ENCODE results near the gene SYTL1. TPM values are rescaled to one million over a fixed set of nuclear protein-coding genes. Genes with fewer than 3 reads are reported as not detected.

Gene SYTL1
- total RNA-seq, 1 donor: under 0.01 TPM

- TF ChIP-seq, protein P1, sequence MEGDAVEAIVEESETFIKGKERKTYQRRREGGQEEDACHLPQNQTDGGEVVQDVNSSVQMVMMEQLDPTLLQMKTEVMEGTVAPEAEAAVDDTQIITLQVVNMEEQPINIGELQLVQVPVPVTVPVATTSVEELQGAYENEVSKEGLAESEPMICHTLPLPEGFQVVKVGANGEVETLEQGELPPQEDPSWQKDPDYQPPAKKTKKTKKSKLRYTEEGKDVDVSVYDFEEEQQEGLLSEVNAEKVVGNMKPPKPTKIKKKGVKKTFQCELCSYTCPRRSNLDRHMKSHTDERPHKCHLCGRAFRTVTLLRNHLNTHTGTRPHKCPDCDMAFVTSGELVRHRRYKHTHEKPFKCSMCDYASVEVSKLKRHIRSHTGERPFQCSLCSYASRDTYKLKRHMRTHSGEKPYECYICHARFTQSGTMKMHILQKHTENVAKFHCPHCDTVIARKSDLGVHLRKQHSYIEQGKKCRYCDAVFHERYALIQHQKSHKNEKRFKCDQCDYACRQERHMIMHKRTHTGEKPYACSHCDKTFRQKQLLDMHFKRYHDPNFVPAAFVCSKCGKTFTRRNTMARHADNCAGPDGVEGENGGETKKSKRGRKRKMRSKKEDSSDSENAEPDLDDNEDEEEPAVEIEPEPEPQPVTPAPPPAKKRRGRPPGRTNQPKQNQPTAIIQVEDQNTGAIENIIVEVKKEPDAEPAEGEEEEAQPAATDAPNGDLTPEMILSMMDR (IDR thresholded peaks at IDR 0.05; ENCODE audit: extremely low read depth, low read depth, low read length): peak; percentile 45
- H3K4me1 ChIP-seq (ENCODE audit: insufficient read depth, low read length): peaks cover 27% of the 10 kb centered on the region
- H2AFZ ChIP-seq (ENCODE audit: low read length): peak within 1 kb of the TSS; percentile 79
- H3K27me3 ChIP-seq (ENCODE audit: insufficient read depth, low read length): peaks cover 3% of the 10 kb centered on the region
- H3K4me2 ChIP-seq (ENCODE audit: insufficient read depth, low read length): peak within 1 kb of the TSS; percentile 89
- H3K79me2 ChIP-seq (ENCODE audit: insufficient read depth, low read length): peaks cover 17% of the 10 kb centered on the region
- H3K9me3 ChIP-seq (ENCODE audit: low read depth, low read length): no peaks in the 10 kb centered on the region
- no peaks in the 10 kb centered on the region for H4K20me1 ChIP-seq (ENCODE audit: insufficient read depth, low read length)
- peak within 1 kb of the TSS; percentile 80 for H3K4me3 ChIP-seq (ENCODE audit: insufficient read depth, low read length)
- peak; percentile 100 for DNase-seq (ENCODE audit: insufficient read length, low spot score, missing footprints)
- H3K27ac ChIP-seq (ENCODE audit: low read depth, low read length): peak within 1 kb of the TSS; percentile 76
- H3K36me3 ChIP-seq (ENCODE audit: insufficient read depth, low read length): no peaks in the 10 kb centered on the region
Measured at GRCh38 chr1:27392096-27392777, 50.4 kb downstream of the SYTL1 start, which contains the start of gene GPR3. Gene GPR3, plus strand, starts transcription at chr1:27392622. Its CDS starts 1,177 bp downstream, at chr1:27393799.

DNA sequence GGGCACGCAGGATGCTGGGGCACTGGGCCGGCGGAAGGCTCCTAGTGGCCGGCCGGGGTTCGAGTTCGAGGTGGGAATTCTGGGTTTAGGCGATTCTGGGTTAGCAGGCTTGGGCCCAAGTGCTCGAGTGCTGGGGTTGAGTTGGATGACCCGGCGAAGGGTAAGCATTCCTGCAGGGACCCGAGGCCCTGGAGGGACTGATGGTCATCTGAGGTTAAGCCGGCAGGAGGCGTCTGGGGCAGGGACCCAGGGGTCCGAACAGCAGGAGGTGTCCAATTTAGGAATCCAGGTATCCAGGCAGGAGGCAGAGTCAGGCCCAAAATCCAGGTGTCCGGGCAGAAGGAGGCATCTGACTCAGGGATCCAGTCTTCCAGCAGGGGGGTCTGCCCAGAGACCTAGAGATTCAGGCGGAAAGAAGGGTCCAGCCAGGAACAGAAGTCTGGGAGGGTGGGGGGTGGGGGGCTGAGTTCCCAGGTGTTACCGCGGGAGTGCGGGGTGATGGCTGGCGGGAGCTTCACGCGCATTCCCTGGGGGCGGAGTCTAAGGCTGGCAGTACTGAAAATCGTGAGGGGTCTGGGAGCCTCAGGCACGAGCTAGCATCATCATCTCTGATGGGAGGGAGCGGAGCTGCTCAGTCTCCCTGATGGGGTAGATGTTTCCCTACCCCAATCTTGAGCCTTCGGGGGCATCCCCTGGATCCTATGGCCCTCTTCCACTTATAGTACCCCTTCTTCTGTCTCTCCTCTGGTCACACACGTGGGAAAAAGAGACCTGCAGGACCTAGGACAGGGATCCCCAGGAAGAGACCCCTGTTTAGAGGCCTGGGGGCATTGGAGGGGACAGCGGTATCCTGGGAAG is 51.2 kb downstream of the SYTL1 start:
- Histone ChIP-seq H3K9me3 (ENCODE audit: low read depth, low read length) (no peaks in the 10 kb centered on the region), H3K27me3 (ENCODE audit: insufficient read depth, low read length) (peaks cover 3% of the 10 kb centered on the region), H3K36me3 (ENCODE audit: insufficient read depth, low read length) (no peaks in the 10 kb centered on the region), H3K4me2 (ENCODE audit: insufficient read depth, low read length) (peak overlapping the region; percentile 89), H3K4me3 (ENCODE audit: insufficient read depth, low read length) (peak overlapping the region; percentile 80), H3K4me1 (ENCODE audit: insufficient read depth, low read length) (peaks cover 27% of the 10 kb centered on the region), H2AFZ (ENCODE audit: low read length) (peak overlapping the region; percentile 71), H4K20me1 (ENCODE audit: insufficient read depth, low read length) (no peaks in the 10 kb centered on the region), H3K27ac (ENCODE audit: low read depth, low read length) (peak overlapping the region; percentile 76), H3K79me2 (ENCODE audit: insufficient read depth, low read length) (peaks cover 17% of the 10 kb centered on the region)
- TF ChIP-seq, protein P1 (IDR thresholded peaks at IDR 0.05; ENCODE audit: extremely low read depth, low read depth, low read length): peak; percentile 37
- DNase-seq (ENCODE audit: insufficient read length, low spot score, missing footprints): peak; percentile 91

GRCh38 chr1:27393641-27394281 is 51.9 kb downstream of the SYTL1 start:
- Histone ChIP-seq H2AFZ (ENCODE audit: low read length) (no peak overlapping the region), H3K4me2 (ENCODE audit: insufficient read depth, low read length) (no peak overlapping the region), H4K20me1 (ENCODE audit: insufficient read depth, low read length) (no peaks in the 10 kb centered on the region), H3K36me3 (ENCODE audit: insufficient read depth, low read length) (no peaks in the 10 kb centered on the region), H3K27ac (ENCODE audit: low read depth, low read length) (peak overlapping the region; percentile 76), H3K4me3 (ENCODE audit: insufficient read depth, low read length) (no peak overlapping the region), H3K79me2 (ENCODE audit: insufficient read depth, low read length) (peaks cover 17% of the 10 kb centered on the region), H3K27me3 (ENCODE audit: insufficient read depth, low read length) (peaks cover 3% of the 10 kb centered on the region), H3K9me3 (ENCODE audit: low read depth, low read length) (no peaks in the 10 kb centered on the region), H3K4me1 (ENCODE audit: insufficient read depth, low read length) (peaks cover 27% of the 10 kb centered on the region)
- TF ChIP-seq, protein P1 (IDR thresholded peaks at IDR 0.05; ENCODE audit: extremely low read depth, low read depth, low read length): no peak
- DNase-seq (ENCODE audit: insufficient read length, low spot score, missing footprints): peak; percentile 85

All from osteoblast (primary cell).